Ishikawa (cell line): ENCODE results near the gene PARD3.

Experiments
- CEBPB ChIP-seq: IDR thresholded peaks from 2 replicates; pipeline ENCODE4 v1.6.1; 2012
- CREB1 ChIP-seq: IDR thresholded peaks from 2 replicates; pipeline ENCODE4 v1.6.1; 2012; ENCODE audit warnings: low read depth
- EGR1 ChIP-seq: IDR thresholded peaks from 2 replicates; pipeline ENCODE4 v1.6.1; 2012
- EP300 ChIP-seq: IDR thresholded peaks from 2 replicates; pipeline ENCODE4 v1.6.1; 2012; ENCODE audit warnings: borderline replicate concordance
- FOXM1 ChIP-seq: IDR thresholded peaks from 2 replicates; pipeline ENCODE4 v1.6.1; 2012; ENCODE audit warnings: low read depth, borderline replicate concordance
- NFIC ChIP-seq: IDR thresholded peaks from 2 replicates; pipeline ENCODE4 v1.6.1; 2012
- RAD21 ChIP-seq: IDR thresholded peaks from 2 replicates; pipeline ENCODE4 v1.6.1; 2012; ENCODE audit warnings: low read depth
- TAF1 ChIP-seq: IDR thresholded peaks from 2 replicates; pipeline ENCODE4 v1.6.1; 2012; ENCODE audit warnings: low read depth, mild to moderate bottlenecking
- TCF12 ChIP-seq: IDR thresholded peaks from 2 replicates; pipeline ENCODE4 v1.6.1; 2012; ENCODE audit warnings: low read depth
- YY1 ChIP-seq: IDR thresholded peaks from 2 replicates; pipeline ENCODE4 v1.6.1; 2012; ENCODE audit warnings: low read depth
- TF ChIP-seq, protein P1 (sequence below): IDR thresholded peaks from 2 replicates; pipeline ENCODE4 v1.6.1; 2012
- TF ChIP-seq, protein P2 (sequence below): IDR thresholded peaks from 2 replicates; pipeline ENCODE4 v1.6.1; 2012; ENCODE audit warnings: low read depth, mild to moderate bottlenecking
- TF ChIP-seq, protein P3 (sequence below): IDR thresholded peaks from 2 replicates; pipeline ENCODE4 v1.6.1; 2012

DNA sequence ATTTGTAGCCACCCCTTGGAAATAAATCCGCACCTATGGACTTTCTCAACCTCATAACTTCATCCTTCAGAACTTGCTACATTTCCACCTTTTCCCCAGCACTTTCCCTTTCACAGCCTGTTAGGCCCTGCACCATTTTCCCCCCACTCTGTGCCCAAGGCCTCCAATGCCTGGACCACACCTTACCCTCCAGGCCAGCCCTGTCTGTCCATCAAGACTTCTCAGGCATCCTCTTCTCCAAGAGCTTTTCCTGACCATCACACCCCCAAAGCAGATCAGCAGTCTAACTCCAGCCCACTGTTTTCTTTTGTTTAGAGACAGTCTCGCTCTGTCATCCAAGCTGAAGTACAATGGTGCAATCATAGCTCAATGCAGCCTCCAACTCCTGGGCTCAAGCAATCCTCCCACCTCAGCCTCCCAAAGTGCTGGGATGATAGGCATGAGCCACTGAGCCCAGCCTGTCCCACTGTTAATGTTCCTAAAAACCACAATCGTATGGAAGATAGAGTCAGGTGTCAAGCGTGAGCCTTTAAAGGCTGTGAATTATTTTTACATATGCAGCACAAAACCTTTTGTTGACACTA is 116.8 kb downstream of the PARD3 start:
- TF ChIP-seq EP300 = no peak
- no peak for TF ChIP-seq NFIC
- TF ChIP-seq, protein P1, sequence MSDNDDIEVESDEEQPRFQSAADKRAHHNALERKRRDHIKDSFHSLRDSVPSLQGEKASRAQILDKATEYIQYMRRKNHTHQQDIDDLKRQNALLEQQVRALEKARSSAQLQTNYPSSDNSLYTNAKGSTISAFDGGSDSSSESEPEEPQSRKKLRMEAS = no peak
- TF ChIP-seq CREB1 = no peak
- no peak for TF ChIP-seq TCF12
- TF ChIP-seq, protein P2, sequence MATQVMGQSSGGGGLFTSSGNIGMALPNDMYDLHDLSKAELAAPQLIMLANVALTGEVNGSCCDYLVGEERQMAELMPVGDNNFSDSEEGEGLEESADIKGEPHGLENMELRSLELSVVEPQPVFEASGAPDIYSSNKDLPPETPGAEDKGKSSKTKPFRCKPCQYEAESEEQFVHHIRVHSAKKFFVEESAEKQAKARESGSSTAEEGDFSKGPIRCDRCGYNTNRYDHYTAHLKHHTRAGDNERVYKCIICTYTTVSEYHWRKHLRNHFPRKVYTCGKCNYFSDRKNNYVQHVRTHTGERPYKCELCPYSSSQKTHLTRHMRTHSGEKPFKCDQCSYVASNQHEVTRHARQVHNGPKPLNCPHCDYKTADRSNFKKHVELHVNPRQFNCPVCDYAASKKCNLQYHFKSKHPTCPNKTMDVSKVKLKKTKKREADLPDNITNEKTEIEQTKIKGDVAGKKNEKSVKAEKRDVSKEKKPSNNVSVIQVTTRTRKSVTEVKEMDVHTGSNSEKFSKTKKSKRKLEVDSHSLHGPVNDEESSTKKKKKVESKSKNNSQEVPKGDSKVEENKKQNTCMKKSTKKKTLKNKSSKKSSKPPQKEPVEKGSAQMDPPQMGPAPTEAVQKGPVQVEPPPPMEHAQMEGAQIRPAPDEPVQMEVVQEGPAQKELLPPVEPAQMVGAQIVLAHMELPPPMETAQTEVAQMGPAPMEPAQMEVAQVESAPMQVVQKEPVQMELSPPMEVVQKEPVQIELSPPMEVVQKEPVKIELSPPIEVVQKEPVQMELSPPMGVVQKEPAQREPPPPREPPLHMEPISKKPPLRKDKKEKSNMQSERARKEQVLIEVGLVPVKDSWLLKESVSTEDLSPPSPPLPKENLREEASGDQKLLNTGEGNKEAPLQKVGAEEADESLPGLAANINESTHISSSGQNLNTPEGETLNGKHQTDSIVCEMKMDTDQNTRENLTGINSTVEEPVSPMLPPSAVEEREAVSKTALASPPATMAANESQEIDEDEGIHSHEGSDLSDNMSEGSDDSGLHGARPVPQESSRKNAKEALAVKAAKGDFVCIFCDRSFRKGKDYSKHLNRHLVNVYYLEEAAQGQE = no peak
- TF ChIP-seq RAD21 = no peak
- TF ChIP-seq CEBPB = no peak
- no peak for TF ChIP-seq TAF1
- TF ChIP-seq FOXM1 = no peak
- no peak for TF ChIP-seq EGR1
- TF ChIP-seq, protein P3, sequence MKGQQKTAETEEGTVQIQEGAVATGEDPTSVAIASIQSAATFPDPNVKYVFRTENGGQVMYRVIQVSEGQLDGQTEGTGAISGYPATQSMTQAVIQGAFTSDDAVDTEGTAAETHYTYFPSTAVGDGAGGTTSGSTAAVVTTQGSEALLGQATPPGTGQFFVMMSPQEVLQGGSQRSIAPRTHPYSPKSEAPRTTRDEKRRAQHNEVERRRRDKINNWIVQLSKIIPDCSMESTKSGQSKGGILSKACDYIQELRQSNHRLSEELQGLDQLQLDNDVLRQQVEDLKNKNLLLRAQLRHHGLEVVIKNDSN = no peak
- no peak for TF ChIP-seq YY1
